Liver (tissue), 3 donors: Measurements from ENCODE around the gene KLHL24.
"Not testable (repeated sequence)": the region's sequence is repeated elsewhere in the genome, so short reads cannot be mapped to it uniquely, and the experiment has no call there.

Experiments used
- EGR1 ChIP-seq, 2 donors: IDR thresholded peaks; 2 replicates each; pipeline ENCODE4 v1.6.1; 2016 to 2018; ENCODE audit warnings: antibody characterized with exemption in 2 of 2, low read depth in 2 of 2
- FOXA1 ChIP-seq: IDR thresholded peaks from 2 replicates; pipeline ENCODE4 v1.6.1; 2016; ENCODE audit warnings: antibody characterized with exemption
- JUND ChIP-seq, 2 donors: IDR thresholded peaks; 2 replicates each; pipeline ENCODE4 v1.6.1; 2016; ENCODE audit warnings: antibody characterized with exemption in 2 of 2
- REST ChIP-seq: IDR thresholded peaks from 2 replicates; pipeline ENCODE4 v1.6.1; 2016; ENCODE audit warnings: antibody characterized with exemption, mild to moderate bottlenecking
- YY1 ChIP-seq: IDR thresholded peaks from 2 replicates; pipeline ENCODE4 v1.6.1; 2016; ENCODE audit warnings: antibody characterized with exemption, mild to moderate bottlenecking
- TF ChIP-seq, protein P1 (sequence below): fragments of 150-350 bp; IDR thresholded peaks from 2 replicates; pipeline ENCODE4 v1.5.1; 2017; ENCODE audit warnings: improper control_type of control experiment, low read depth, low read length; ENCODE audit not compliant: missing input control
- donor health status: healthy.
- donor health status: healthy.

- not testable (repeated sequence) for TF ChIP-seq JUND (IDR thresholded peaks at IDR 0.05); REST; YY1; EGR1 (IDR thresholded peaks at IDR 0.05; ENCODE audit: low read depth in 2 of 2); FOXA1
- TF ChIP-seq, protein P1, sequence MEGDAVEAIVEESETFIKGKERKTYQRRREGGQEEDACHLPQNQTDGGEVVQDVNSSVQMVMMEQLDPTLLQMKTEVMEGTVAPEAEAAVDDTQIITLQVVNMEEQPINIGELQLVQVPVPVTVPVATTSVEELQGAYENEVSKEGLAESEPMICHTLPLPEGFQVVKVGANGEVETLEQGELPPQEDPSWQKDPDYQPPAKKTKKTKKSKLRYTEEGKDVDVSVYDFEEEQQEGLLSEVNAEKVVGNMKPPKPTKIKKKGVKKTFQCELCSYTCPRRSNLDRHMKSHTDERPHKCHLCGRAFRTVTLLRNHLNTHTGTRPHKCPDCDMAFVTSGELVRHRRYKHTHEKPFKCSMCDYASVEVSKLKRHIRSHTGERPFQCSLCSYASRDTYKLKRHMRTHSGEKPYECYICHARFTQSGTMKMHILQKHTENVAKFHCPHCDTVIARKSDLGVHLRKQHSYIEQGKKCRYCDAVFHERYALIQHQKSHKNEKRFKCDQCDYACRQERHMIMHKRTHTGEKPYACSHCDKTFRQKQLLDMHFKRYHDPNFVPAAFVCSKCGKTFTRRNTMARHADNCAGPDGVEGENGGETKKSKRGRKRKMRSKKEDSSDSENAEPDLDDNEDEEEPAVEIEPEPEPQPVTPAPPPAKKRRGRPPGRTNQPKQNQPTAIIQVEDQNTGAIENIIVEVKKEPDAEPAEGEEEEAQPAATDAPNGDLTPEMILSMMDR, result not testable (repeated sequence)
Observed at GRCh38 chr3:183689621-183690020, 54.2 kb downstream of the KLHL24 start.
